Calu3 (cell line): ENCODE data around the gene REN. TPM values are rescaled to one million over a fixed set of nuclear protein-coding genes. Genes with fewer than 3 reads are reported as not detected.

ENCODE experiments used
- BruUV-seq: library from RNA; stranded (reverse); fragments of 400-500 nt; replicated peaks from 2 replicates; lab custom pipeline; 2021; lab: Mats Ljungman, UMichigan
- CTCF ChIA-PET: fragments of 300-600 bp; sonication (Branson Sonifier 250); formaldehyde crosslinking; loops from one replicate; lab custom pipeline; 2022; ENCODE audit warnings: antibody characterized with exemption; lab: Charles Lee
- DNase-seq: peaks from one replicate; pipeline ENCODE4 v3.0.0; 2022
- H3K27ac Mint-ChIP-seq: one replicate; pipeline ENCODE4 v1.8.0; 2022; ENCODE audit warnings: mixed read lengths; ENCODE audit not compliant: unreplicated experiment
- H3K27me3 Mint-ChIP-seq: one replicate; pipeline ENCODE4 v1.8.0; 2022; ENCODE audit warnings: mixed read lengths; ENCODE audit not compliant: unreplicated experiment
- H3K36me3 Mint-ChIP-seq: one replicate; pipeline ENCODE4 v1.8.0; 2022; ENCODE audit warnings: mild to moderate bottlenecking, moderate library complexity, mixed read lengths; ENCODE audit not compliant: insufficient read depth, unreplicated experiment
- H3K4me1 Mint-ChIP-seq: one replicate; pipeline ENCODE4 v1.8.0; 2022; ENCODE audit warnings: mild to moderate bottlenecking, low read depth, mixed read lengths; ENCODE audit not compliant: unreplicated experiment
- H3K4me3 Mint-ChIP-seq: one replicate; pipeline ENCODE4 v1.8.0; 2022; ENCODE audit warnings: mild to moderate bottlenecking, low read depth, moderate library complexity, mixed read lengths; ENCODE audit not compliant: unreplicated experiment
- H3K9me3 Mint-ChIP-seq: one replicate; pipeline ENCODE4 v1.8.0; 2022; ENCODE audit warnings: low read depth, mixed read lengths; ENCODE audit not compliant: unreplicated experiment
- CTCF ChIP-seq: fragments of 200-600 bp; IDR thresholded peaks from one replicate; pipeline ENCODE4 v1.8.0; 2022; ENCODE audit warnings: antibody characterized with exemption; ENCODE audit not compliant: unreplicated experiment
- intact Hi-C: fragments of 100-400 bp; cut with micrococcal nuclease; formaldehyde crosslinking; loops from one replicate; pipeline ENCODE4 v1.10.0; 2022; ENCODE audit not compliant: unreplicated experiment
- total RNA-seq: library from RNA; stranded (reverse); gene quantifications from 2 replicates; pipeline ENCODE4 v1.2.3, GENCODE V29; 2022

Gene REN
- total RNA-seq, 1 experiment from 2014 or later = not detected

- no peak overlapping the region for H3K4me3 Mint-ChIP-seq
- intact Hi-C loops = loop anchor here (1.0 to 5.0 kb wide), 2 partner anchors 36 to 336 kb away; partner anchors contain the start of gene SNRPE
- no peak overlapping the region for H3K27ac Mint-ChIP-seq
- peaks cover 4% of the 10 kb centered on the region for H3K9me3 Mint-ChIP-seq
- BruUV-seq = no TSS peak
- H3K27me3 Mint-ChIP-seq = no peaks in the 10 kb centered on the region
- H3K4me1 Mint-ChIP-seq = peaks cover 34% of the 10 kb centered on the region
- peak; percentile 32 for TF ChIP-seq CTCF
- peaks cover 8% of the 10 kb centered on the region for H3K36me3 Mint-ChIP-seq
- CTCF ChIA-PET = interaction anchor here (0.5 to 3.3 kb wide), 21 partner anchors 8 to 336 kb away, joined by 3 to 58 read pairs (median 5); partner anchors contain the start of genes ETNK2 and GOLT1A
- peak; percentile 81 for DNase-seq
Observed at GRCh38 chr1:204198348-204199340, 32.5 kb upstream of the REN start.

GRCh38 chr1:204197068-204197467 is 30.9 kb upstream of the REN start:
- intact Hi-C loops = loop anchor here (5.0 kb wide), 1 partner anchor 335 kb away; the partner anchor contains the start of gene SNRPE
- no peak for TF ChIP-seq CTCF
- CTCF ChIA-PET = interaction anchor here (3.3 kb wide), 1 partner anchor 34 kb away, joined by 58 read pairs; no protein-coding TSS in a partner anchor
- no TSS peak for BruUV-seq
- Mint-ChIP-seq H3K9me3 (peaks cover 4% of the 10 kb centered on the region), H3K27me3 (peaks cover 14% of the 10 kb centered on the region), H3K4me1 (peaks cover 37% of the 10 kb centered on the region), H3K36me3 (peaks cover 8% of the 10 kb centered on the region), H3K4me3 (no peak overlapping the region), H3K27ac (no peak overlapping the region)
- DNase-seq = no peak

- no TSS peak for BruUV-seq
- CTCF ChIA-PET = interaction anchor here (0.6 to 3.3 kb wide), 2 partner anchors 33 to 57 kb away, joined by 3 to 58 read pairs; no protein-coding TSS in a partner anchor
- H3K27ac Mint-ChIP-seq = no peak within 1 kb of the TSS
- peaks cover 8% of the 10 kb centered on the region for H3K36me3 Mint-ChIP-seq
- H3K4me3 Mint-ChIP-seq = no peak within 1 kb of the TSS
- H3K27me3 Mint-ChIP-seq = peaks cover 14% of the 10 kb centered on the region
- no peak for TF ChIP-seq CTCF
- H3K4me1 Mint-ChIP-seq = peaks cover 37% of the 10 kb centered on the region
- DNase-seq = no peak
- peaks cover 4% of the 10 kb centered on the region for H3K9me3 Mint-ChIP-seq
- intact Hi-C loops = loop anchor here (5.0 kb wide), 1 partner anchor 334 kb away; the partner anchor contains the start of gene SNRPE
Observed at GRCh38 chr1:204196068-204196795, 30.1 kb upstream of the REN start, which contains the start of gene KISS1. Gene KISS1, minus strand, starts transcription at chr1:204196491. Its CDS starts 3,615 bp downstream, at chr1:204192876.

- peaks cover 8% of the 10 kb centered on the region for H3K36me3 Mint-ChIP-seq
- intact Hi-C loops = loop anchor here (5.0 kb wide), 1 partner anchor 332 kb away; the partner anchor contains the start of gene SNRPE
- DNase-seq = no peak
- no peak overlapping the region for H3K4me3 Mint-ChIP-seq
- TF ChIP-seq CTCF = no peak
- CTCF ChIA-PET = interaction anchor here (0.7 kb wide), 1 partner anchor 1971 kb away, joined by 3 read pairs; no protein-coding TSS in a partner anchor
- BruUV-seq = no TSS peak
- H3K27me3 Mint-ChIP-seq = peaks cover 18% of the 10 kb centered on the region
- H3K27ac Mint-ChIP-seq = no peak overlapping the region
- peaks cover 4% of the 10 kb centered on the region for H3K9me3 Mint-ChIP-seq
- H3K4me1 Mint-ChIP-seq = peaks cover 36% of the 10 kb centered on the region
Observed at GRCh38 chr1:204194771-204195170, 28.6 kb upstream of the REN start.
